Measurements from ENCODE around the gene EED. TPM values are rescaled to one million over a fixed set of nuclear protein-coding genes. Genes with fewer than 3 reads are reported as not detected.

Gene EED
- total and polyA plus RNA-seq, 9 of the 15 experiments (the other 6 are each of a cell fraction or from before 2014, with no cell fraction given): 33.0 to 110 (median 55.1) TPM

- 0 out of 2 replicates have a peak, but pooled peaks have one; percentile 22 for TF ChIP-seq ATF6 (CRISPR knock-in tag; IDR thresholded peaks at IDR 0.05)
- TF ChIP-seq ZNF41 (CRISPR knock-in tag; conservative IDR thresholded peaks at IDR 0.05): no peak
- TF ChIP-seq BMI1 (IDR thresholded peaks at IDR 0.05; ENCODE audit: low read length): no peak
- TF ChIP-seq CREB3L1 (IDR thresholded peaks at IDR 0.05; ENCODE audit: borderline replicate concordance, low read depth): peak; percentile 96
- TF ChIP-seq MTA2 (IDR thresholded peaks at IDR 0.05; ENCODE audit: low read depth): peak; percentile 93
- TF ChIP-seq PTRF (tag; IDR thresholded peaks at IDR 0.05): no peak
- no peak for TF ChIP-seq PPARD (CRISPR knock-in tag; IDR thresholded peaks at IDR 0.05)
- peak; percentile 84; the same call in 1 of the 2 replicates for TF ChIP-seq LCOR (CRISPR knock-in tag; IDR thresholded peaks at IDR 0.05)
- TF ChIP-seq PKNOX1 (IDR thresholded peaks at IDR 0.05): no peak
- peak; percentile 59; the same call in 1 of the 2 replicates for TF ChIP-seq ZNF76 (CRISPR knock-in tag; IDR thresholded peaks at IDR 0.05; ENCODE audit: borderline replicate concordance)
- peak; percentile 37 to 55; a peak in 2 of 4 replicates for TF ChIP-seq TBL1XR1 (IDR thresholded peaks at IDR 0.05; ENCODE audit: low read length in 2 of 2)
- TF ChIP-seq NR4A1 (CRISPR knock-in tag; IDR thresholded peaks at IDR 0.05): no peak
- no peak for TF ChIP-seq NR4A1 (tag; IDR thresholded peaks at IDR 0.05)
- no peak; the same call in 1 of the 2 replicates for TF ChIP-seq KLF6 (CRISPR knock-in tag; IDR thresholded peaks at IDR 0.05; ENCODE audit: borderline replicate concordance)
- peak; percentile 100 for TF ChIP-seq GABPA (tag; conservative IDR thresholded peaks at IDR 0.05; ENCODE audit: low read depth)
- TF ChIP-seq CHD4 (IDR thresholded peaks at IDR 0.05; ENCODE audit: insufficient read depth, insufficient replicate concordance, low read depth, low read length, poor library complexity, severe bottlenecking): no peak
- TF ChIP-seq ZMIZ1 (IDR thresholded peaks at IDR 0.05; ENCODE audit: low read depth in 2 of 2, low read length in 2 of 2): peak in 1 of 2 experiments; percentile 56; a peak in 1 of 4 replicates
- peak; percentile 32 for TF ChIP-seq KAT2B (IDR thresholded peaks at IDR 0.05; ENCODE audit: low read depth, low read length)
- no peak for TF ChIP-seq RFX5 (IDR thresholded peaks at IDR 0.05; ENCODE audit: low read depth, low read length)
- TF ChIP-seq ZC3H4 (CRISPR knock-in tag; IDR thresholded peaks at IDR 0.05; ENCODE audit: borderline replicate concordance): no peak
These were observed 57.7 kb downstream of the EED start, which contains the start of gene HIKESHI (continued) for GRCh38 chr11:86302092-86302793.
